ENCODE results near the gene WNT2.

WNT2 gene

DNA sequence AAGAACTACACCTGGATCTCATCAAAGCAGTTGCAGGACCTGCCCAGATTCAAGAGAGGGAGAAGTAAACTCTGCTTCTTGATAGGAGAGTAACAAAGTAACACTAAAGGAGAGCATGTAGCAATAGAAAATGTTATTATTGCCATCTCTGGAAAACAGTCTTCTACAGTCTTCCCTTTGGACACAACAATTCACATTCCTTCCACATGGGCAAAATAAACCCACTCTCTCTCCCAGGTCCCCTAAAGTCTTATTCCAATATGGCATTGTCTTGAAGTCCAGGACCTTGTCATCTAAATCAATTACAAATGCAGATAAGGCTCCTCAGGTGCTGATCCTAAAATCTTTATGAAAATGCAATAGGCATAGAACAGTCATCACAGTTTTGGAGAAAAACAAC lies 10.3 kb upstream of the WNT2 start:
- no peaks in the 10 kb centered on the region for H3K36me3 ChIP-seq (ENCODE audit: low read depth)
- TF ChIP-seq, protein P1, sequence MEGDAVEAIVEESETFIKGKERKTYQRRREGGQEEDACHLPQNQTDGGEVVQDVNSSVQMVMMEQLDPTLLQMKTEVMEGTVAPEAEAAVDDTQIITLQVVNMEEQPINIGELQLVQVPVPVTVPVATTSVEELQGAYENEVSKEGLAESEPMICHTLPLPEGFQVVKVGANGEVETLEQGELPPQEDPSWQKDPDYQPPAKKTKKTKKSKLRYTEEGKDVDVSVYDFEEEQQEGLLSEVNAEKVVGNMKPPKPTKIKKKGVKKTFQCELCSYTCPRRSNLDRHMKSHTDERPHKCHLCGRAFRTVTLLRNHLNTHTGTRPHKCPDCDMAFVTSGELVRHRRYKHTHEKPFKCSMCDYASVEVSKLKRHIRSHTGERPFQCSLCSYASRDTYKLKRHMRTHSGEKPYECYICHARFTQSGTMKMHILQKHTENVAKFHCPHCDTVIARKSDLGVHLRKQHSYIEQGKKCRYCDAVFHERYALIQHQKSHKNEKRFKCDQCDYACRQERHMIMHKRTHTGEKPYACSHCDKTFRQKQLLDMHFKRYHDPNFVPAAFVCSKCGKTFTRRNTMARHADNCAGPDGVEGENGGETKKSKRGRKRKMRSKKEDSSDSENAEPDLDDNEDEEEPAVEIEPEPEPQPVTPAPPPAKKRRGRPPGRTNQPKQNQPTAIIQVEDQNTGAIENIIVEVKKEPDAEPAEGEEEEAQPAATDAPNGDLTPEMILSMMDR (IDR thresholded peaks at IDR 0.05; ENCODE audit: poor library complexity, severe bottlenecking) = no peak
- DNase-seq (ENCODE audit: low spot score) = no peak
- ATAC-seq (ENCODE audit: low read depth) = no peak
- no peak overlapping the region for H3K27ac ChIP-seq (ENCODE audit: poor library complexity, severe bottlenecking)
- peaks cover 2% of the 10 kb centered on the region for H3K9me3 ChIP-seq (ENCODE audit: severe bottlenecking)
- H3K4me3 ChIP-seq (ENCODE audit: severe bottlenecking) = no peak overlapping the region
- peaks cover 7% of the 10 kb centered on the region for H3K27me3 ChIP-seq (ENCODE audit: insufficient read depth, poor library complexity, severe bottlenecking)
- no peaks in the 10 kb centered on the region for H3K4me1 ChIP-seq (ENCODE audit: insufficient read depth, poor library complexity, severe bottlenecking)

DNA sequence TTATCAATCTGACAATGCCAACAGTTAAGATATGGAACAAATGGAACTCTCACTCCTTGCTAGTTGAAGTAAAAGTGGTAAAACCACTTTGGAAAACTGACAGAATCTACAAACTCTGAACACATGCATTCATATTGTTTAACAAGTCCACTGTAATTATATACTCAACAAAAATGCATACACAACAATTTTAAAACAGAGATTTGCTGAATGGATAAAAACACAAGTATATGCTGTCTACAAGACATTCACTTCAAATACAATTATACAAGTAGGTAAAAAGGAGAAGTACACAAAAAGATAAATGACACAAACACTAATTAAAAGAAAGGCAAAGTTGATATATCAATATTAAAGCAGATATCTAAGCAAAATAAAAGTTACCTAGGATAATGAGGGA lies 9.2 kb upstream of the WNT2 start:
- Histone ChIP-seq H3K4me1 (ENCODE audit: insufficient read depth, poor library complexity, severe bottlenecking) (no peaks in the 10 kb centered on the region), H3K36me3 (ENCODE audit: low read depth) (no peaks in the 10 kb centered on the region), H3K27ac (ENCODE audit: poor library complexity, severe bottlenecking) (no peak overlapping the region), H3K9me3 (ENCODE audit: severe bottlenecking) (peaks cover 2% of the 10 kb centered on the region), H3K4me3 (ENCODE audit: severe bottlenecking) (no peak overlapping the region), H3K27me3 (ENCODE audit: insufficient read depth, poor library complexity, severe bottlenecking) (peaks cover 7% of the 10 kb centered on the region)
- DNase-seq (ENCODE audit: low spot score) (no peak), ATAC-seq (ENCODE audit: low read depth) (no peak)
- TF ChIP-seq, protein P1 (IDR thresholded peaks at IDR 0.05; ENCODE audit: poor library complexity, severe bottlenecking) = no peak

DNA sequence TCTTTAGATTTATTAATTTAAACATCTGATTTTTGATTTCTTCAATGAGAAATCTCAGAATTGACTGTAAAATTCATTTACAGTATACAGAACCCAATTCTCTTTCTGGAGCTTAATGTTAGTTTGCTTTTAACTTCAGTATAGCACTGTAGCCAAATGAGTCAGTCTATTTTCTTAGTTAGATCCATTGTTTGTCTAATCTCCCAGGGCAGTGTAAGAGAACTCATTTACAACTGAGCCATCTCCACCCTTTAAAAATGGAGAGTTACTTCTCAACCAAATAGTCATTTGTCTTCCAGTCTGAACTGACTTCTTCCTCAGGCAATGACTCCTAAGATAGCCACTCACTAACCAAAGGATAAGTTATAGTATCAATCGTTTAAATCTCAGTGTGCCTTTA lies 3.0 kb upstream of the WNT2 start:
- TF ChIP-seq, protein P1 (IDR thresholded peaks at IDR 0.05; ENCODE audit: poor library complexity, severe bottlenecking) = no peak
- peaks cover 52% of the 10 kb centered on the region for H3K27me3 ChIP-seq (ENCODE audit: insufficient read depth, poor library complexity, severe bottlenecking)
- no peak overlapping the region for H3K4me3 ChIP-seq (ENCODE audit: severe bottlenecking)
- DNase-seq (ENCODE audit: low spot score) (no peak), ATAC-seq (ENCODE audit: low read depth) (no peak)
- no peaks in the 10 kb centered on the region for H3K36me3 ChIP-seq (ENCODE audit: low read depth)
- H3K27ac ChIP-seq (ENCODE audit: poor library complexity, severe bottlenecking) = no peak overlapping the region
- H3K9me3 ChIP-seq (ENCODE audit: severe bottlenecking) = no peaks in the 10 kb centered on the region
- no peaks in the 10 kb centered on the region for H3K4me1 ChIP-seq (ENCODE audit: insufficient read depth, poor library complexity, severe bottlenecking)

DNA sequence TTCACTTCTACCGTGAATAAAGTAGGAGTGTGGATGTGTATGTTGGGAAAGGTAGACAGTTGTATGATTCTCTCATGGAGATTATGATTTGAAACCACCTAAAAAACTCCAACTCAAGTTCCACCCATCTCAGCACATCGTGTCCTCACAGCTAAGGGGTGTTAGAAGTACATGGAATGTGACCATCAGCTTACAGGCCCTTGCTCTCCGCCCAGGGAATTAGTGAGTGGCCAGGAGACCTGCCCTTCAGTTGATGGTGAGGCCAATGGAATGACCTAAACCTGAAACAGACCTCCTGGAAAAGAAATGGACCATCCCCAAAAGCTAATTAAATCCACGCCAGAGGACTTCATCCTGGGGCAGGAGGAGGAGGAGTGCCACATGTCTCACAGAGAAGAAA lies 2.1 kb upstream of the WNT2 start:
- ATAC-seq (ENCODE audit: low read depth) (no peak), DNase-seq (ENCODE audit: low spot score) (no peak)
- Histone ChIP-seq H3K4me1 (ENCODE audit: insufficient read depth, poor library complexity, severe bottlenecking) (no peaks in the 10 kb centered on the region), H3K27ac (ENCODE audit: poor library complexity, severe bottlenecking) (no peak overlapping the region), H3K36me3 (ENCODE audit: low read depth) (no peaks in the 10 kb centered on the region), H3K4me3 (ENCODE audit: severe bottlenecking) (no peak overlapping the region), H3K9me3 (ENCODE audit: severe bottlenecking) (no peaks in the 10 kb centered on the region), H3K27me3 (ENCODE audit: insufficient read depth, poor library complexity, severe bottlenecking) (peaks cover 59% of the 10 kb centered on the region)
- TF ChIP-seq, protein P1 (IDR thresholded peaks at IDR 0.05; ENCODE audit: poor library complexity, severe bottlenecking) = no peak

DNA sequence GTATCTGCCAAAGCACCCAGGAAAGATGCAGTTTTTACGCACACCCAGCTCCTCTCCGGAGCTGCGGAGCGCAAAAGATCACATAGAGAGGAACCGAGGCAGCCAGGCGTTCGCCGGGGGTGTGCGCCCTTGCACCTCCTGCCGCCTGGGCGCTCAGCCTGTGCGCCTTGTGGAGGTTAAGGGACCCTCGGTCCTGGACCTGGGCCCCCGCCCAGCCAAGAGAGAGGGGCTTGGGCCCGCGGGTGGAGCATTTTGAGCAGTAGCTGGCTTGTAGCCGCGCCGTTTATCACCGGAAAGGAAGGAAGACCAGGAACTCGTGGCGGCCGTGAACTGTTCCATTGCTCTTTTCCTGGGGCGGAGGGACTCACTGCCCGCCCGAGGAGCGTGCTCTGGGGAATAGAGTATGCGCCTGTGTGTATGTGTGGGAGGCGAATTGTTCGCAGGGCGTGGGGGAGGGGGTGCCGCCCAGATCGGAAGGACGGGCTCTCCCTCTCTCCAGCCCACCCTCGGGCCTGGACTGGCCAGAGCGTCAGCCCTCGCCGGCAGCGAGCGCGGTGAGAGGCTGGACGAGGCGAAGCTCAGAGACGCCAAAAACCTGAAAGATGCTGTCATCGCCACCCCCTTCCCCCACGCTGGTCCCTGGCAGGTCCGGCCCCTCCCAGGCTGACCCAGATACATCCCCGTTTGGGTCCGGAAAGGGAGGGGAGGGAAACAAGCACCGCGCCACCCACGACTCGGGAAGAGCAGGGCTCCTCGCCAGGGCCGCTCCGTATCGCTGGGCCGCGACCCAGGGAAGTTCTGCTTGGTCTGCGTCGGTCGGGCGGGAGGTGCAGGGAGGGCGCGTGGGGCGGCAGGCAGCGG lies 1.2 kb upstream of the WNT2 start:
- Histone ChIP-seq H3K4me3 (ENCODE audit: severe bottlenecking) (peak overlapping the region; percentile 15), H3K36me3 (ENCODE audit: low read depth) (no peaks in the 10 kb centered on the region), H3K9me3 (ENCODE audit: severe bottlenecking) (no peaks in the 10 kb centered on the region), H3K4me1 (ENCODE audit: insufficient read depth, poor library complexity, severe bottlenecking) (no peaks in the 10 kb centered on the region), H3K27me3 (ENCODE audit: insufficient read depth, poor library complexity, severe bottlenecking) (peaks cover 68% of the 10 kb centered on the region), H3K27ac (ENCODE audit: poor library complexity, severe bottlenecking) (no peak overlapping the region)
- TF ChIP-seq, protein P1 (IDR thresholded peaks at IDR 0.05; ENCODE audit: poor library complexity, severe bottlenecking) = no peak
- ATAC-seq (ENCODE audit: low read depth) (peak; percentile 59), DNase-seq (ENCODE audit: low spot score) (no peak)
